OCI-LY3 (cell line): ENCODE data around the gene TGM3.

Source experiments
- H2AFZ ChIP-seq: fragments of 200-600, 300-600 bp; shearing (Covaris generic); 2 replicates; pipeline ENCODE4 v1.6.0; 2014; ENCODE audit warnings: antibody characterized with exemption, low read depth, low read length
- H3K27ac ChIP-seq: fragments of 200-600, 300-600 bp; sonication (generic); 2 replicates; pipeline ENCODE4 v1.5.1; 2014; ENCODE audit warnings: mild to moderate bottlenecking, low read length, moderate library complexity, mixed read lengths
- H3K27me3 ChIP-seq: fragments of 200-600, 300-600 bp; sonication (generic); 2 replicates; pipeline ENCODE4 v1.6.1; 2014; ENCODE audit warnings: low read depth, low read length, mixed read lengths
- H3K36me3 ChIP-seq: fragments of 200-600, 300-600 bp; sonication (generic); replicated peaks from 2 replicates; pipeline ENCODE3; 2014; ENCODE audit warnings: low read depth, low read length, mixed read lengths
- H3K4me1 ChIP-seq: fragments of 300-600, 200-600 bp; sonication (generic); 2 replicates; pipeline ENCODE4 v1.6.1; 2014; ENCODE audit warnings: low read length, mixed read lengths
- H3K4me2 ChIP-seq: fragments of 200-600, 300-600 bp; sonication (generic); 2 replicates; pipeline ENCODE4 v1.6.1; 2014; ENCODE audit warnings: low read length, mixed read lengths
- H3K4me3 ChIP-seq: fragments of 300-600, 200-600 bp; sonication (generic); 2 replicates; pipeline ENCODE4 v1.5.1; 2014; ENCODE audit warnings: antibody characterized with exemption, mild to moderate bottlenecking, low read length, moderate library complexity
- H3K79me2 ChIP-seq: fragments of 300-600, 200-600 bp; shearing (Covaris generic); 2 replicates; pipeline ENCODE4 v1.6.1; 2014; ENCODE audit warnings: mild to moderate bottlenecking, low read length, mixed read lengths
- H3K9ac ChIP-seq: fragments of 300-600, 200-600 bp; shearing (Covaris generic); 2 replicates; pipeline ENCODE4 v1.6.0; 2014; ENCODE audit warnings: mild to moderate bottlenecking, low read length, moderate library complexity
- H3K9me3 ChIP-seq: fragments of 200-600, 300-600 bp; shearing (Covaris generic); 2 replicates; pipeline ENCODE4 v1.6.1; 2014; ENCODE audit warnings: low read length, mixed read lengths; ENCODE audit not compliant: insufficient read depth
- H4K20me1 ChIP-seq: fragments of 200-600, 300-600 bp; sonication (generic); 2 replicates; pipeline ENCODE4 v1.6.1; 2016; ENCODE audit warnings: low read length, mixed read lengths; ENCODE audit not compliant: insufficient read depth
- EZH2phosphoT487 ChIP-seq: fragments of 200-600 bp; shearing (Covaris generic); IDR thresholded peaks from 2 replicates; pipeline ENCODE4 v1.6.1; 2018; ENCODE audit warnings: antibody characterized with exemption, mixed run types, low read depth
- TF ChIP-seq, protein P1 (sequence below): fragments of 200-600, 300-600 bp; sonication (generic); IDR thresholded peaks from 2 replicates; pipeline ENCODE4 v1.5.1; 2014; ENCODE audit warnings: antibody characterized with exemption, low read length, low read depth

The TGM3 gene

GRCh38 chr20:2283706-2284423, 11.9 kb upstream of the TGM3 start:
- no peaks in the 10 kb centered on the region for H4K20me1 ChIP-seq
- no peaks in the 10 kb centered on the region for H3K36me3 ChIP-seq
- H3K4me2 ChIP-seq = no peak overlapping the region
- no peaks in the 10 kb centered on the region for H3K79me2 ChIP-seq
- H3K4me3 ChIP-seq = no peak overlapping the region
- no peaks in the 10 kb centered on the region for H3K9me3 ChIP-seq
- H3K27ac ChIP-seq = no peak overlapping the region
- no peak overlapping the region for H3K9ac ChIP-seq
- no peak overlapping the region for H2AFZ ChIP-seq
- peaks cover 5% of the 10 kb centered on the region for H3K4me1 ChIP-seq
- TF ChIP-seq, protein P1, sequence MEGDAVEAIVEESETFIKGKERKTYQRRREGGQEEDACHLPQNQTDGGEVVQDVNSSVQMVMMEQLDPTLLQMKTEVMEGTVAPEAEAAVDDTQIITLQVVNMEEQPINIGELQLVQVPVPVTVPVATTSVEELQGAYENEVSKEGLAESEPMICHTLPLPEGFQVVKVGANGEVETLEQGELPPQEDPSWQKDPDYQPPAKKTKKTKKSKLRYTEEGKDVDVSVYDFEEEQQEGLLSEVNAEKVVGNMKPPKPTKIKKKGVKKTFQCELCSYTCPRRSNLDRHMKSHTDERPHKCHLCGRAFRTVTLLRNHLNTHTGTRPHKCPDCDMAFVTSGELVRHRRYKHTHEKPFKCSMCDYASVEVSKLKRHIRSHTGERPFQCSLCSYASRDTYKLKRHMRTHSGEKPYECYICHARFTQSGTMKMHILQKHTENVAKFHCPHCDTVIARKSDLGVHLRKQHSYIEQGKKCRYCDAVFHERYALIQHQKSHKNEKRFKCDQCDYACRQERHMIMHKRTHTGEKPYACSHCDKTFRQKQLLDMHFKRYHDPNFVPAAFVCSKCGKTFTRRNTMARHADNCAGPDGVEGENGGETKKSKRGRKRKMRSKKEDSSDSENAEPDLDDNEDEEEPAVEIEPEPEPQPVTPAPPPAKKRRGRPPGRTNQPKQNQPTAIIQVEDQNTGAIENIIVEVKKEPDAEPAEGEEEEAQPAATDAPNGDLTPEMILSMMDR = no peak
- TF ChIP-seq EZH2phosphoT487 = no peak
- no peaks in the 10 kb centered on the region for H3K27me3 ChIP-seq

DNA sequence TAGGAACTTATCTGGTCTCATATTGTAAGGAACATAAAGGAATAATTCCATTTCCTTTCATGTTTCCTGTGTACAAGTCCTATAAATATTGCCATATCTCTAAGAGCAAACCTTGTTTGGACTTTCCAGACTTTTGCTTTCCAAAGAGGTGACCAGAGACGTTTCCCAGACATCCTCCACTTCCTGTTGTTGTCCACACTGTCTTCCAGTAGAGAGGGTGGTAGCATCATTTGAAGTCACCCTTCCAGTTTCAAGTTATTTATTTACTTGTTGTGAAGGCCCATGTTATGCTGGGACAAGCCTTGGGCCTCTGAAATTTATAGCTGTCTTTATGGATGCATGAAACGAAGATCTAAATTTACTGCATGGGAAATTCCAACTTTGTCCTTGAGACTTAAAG, 10.6 kb upstream of the TGM3 start:
- H4K20me1 ChIP-seq = no peaks in the 10 kb centered on the region

GRCh38 chr20:2285613-2286012, 10.2 kb upstream of the TGM3 start:
- no peak overlapping the region for H3K4me2 ChIP-seq

More for the DNA sequence above, 10.6 kb upstream of the TGM3 start:
- Histone ChIP-seq H3K4me2 (no peak overlapping the region), H3K9me3 (no peaks in the 10 kb centered on the region), H3K27me3 (no peaks in the 10 kb centered on the region), H3K9ac (no peak overlapping the region), H3K79me2 (no peaks in the 10 kb centered on the region), H2AFZ (0 out of 2 replicates have a peak overlapping the region, but pooled peaks have one; percentile 7), H3K4me1 (peaks cover 13% of the 10 kb centered on the region), H3K36me3 (no peaks in the 10 kb centered on the region), H3K4me3 (no peak overlapping the region), H3K27ac (no peak overlapping the region)
- TF ChIP-seq, protein P1 = no peak
- TF ChIP-seq EZH2phosphoT487 = no peak

GRCh38 chr20:2287504-2287903, 8.3 kb upstream of the TGM3 start:
- no peak overlapping the region for H3K27ac ChIP-seq
- H3K36me3 ChIP-seq = no peaks in the 10 kb centered on the region
- H3K4me2 ChIP-seq = no peak overlapping the region
- H3K4me1 ChIP-seq = peaks cover 21% of the 10 kb centered on the region
- H3K79me2 ChIP-seq = no peaks in the 10 kb centered on the region
- H3K27me3 ChIP-seq = no peaks in the 10 kb centered on the region
- no peak overlapping the region for H2AFZ ChIP-seq
- H4K20me1 ChIP-seq = no peaks in the 10 kb centered on the region
- H3K9ac ChIP-seq = no peak overlapping the region
- TF ChIP-seq EZH2phosphoT487 = no peak
- TF ChIP-seq, protein P1 = no peak
- H3K9me3 ChIP-seq = no peaks in the 10 kb centered on the region
- H3K4me3 ChIP-seq = no peak overlapping the region

More at GRCh38 chr20:2285613-2286012, 10.2 kb upstream of the TGM3 start:
- Histone ChIP-seq H3K27me3 (no peaks in the 10 kb centered on the region), H3K4me1 (peaks cover 13% of the 10 kb centered on the region), H2AFZ (0 out of 2 replicates have a peak overlapping the region, but pooled peaks have one; percentile 7), H3K36me3 (no peaks in the 10 kb centered on the region), H3K4me3 (no peak overlapping the region), H3K9ac (no peak overlapping the region), H3K27ac (no peak overlapping the region), H3K79me2 (no peaks in the 10 kb centered on the region), H3K9me3 (no peaks in the 10 kb centered on the region), H4K20me1 (no peaks in the 10 kb centered on the region)
- no peak for TF ChIP-seq EZH2phosphoT487
- TF ChIP-seq, protein P1 = no peak
